NCI-H345 (cell line): ENCODE results near the gene PBX1.

ENCODE experiments used
- DNase-seq: peaks from one replicate; lab custom pipeline; 2025; lab: John Stamatoyannopoulos, UW

Gene PBX1

GRCh38 chr1:164759144-164759920 is 200.3 kb downstream of the PBX1 start:
- no peak for DNase-seq

- DNase-seq = no peak
Measured at GRCh38 chr1:164759979-164760469, 201.0 kb downstream of the PBX1 start.

- DNase-seq = no peak
Measured at GRCh38 chr1:164760569-164760968, 201.6 kb downstream of the PBX1 start.

- no peak for DNase-seq
Measured at GRCh38 chr1:164761009-164761408, 202.0 kb downstream of the PBX1 start.

GRCh38 chr1:164763098-164763497 is 204.1 kb downstream of the PBX1 start:
- no peak for DNase-seq

- no peak for DNase-seq
Measured at GRCh38 chr1:164764333-164764732, 205.3 kb downstream of the PBX1 start.

GRCh38 chr1:164765557-164765956 is 206.6 kb downstream of the PBX1 start:
- no peak for DNase-seq

GRCh38 chr1:164765992-164766720 is 207.2 kb downstream of the PBX1 start:
- no peak for DNase-seq

- no peak for DNase-seq
Measured at GRCh38 chr1:164767752-164768402, 208.9 kb downstream of the PBX1 start.

- no peak for DNase-seq
Measured at GRCh38 chr1:164768619-164769018, 209.6 kb downstream of the PBX1 start.

- no peak for DNase-seq
Measured at GRCh38 chr1:164769486-164770130, 210.6 kb downstream of the PBX1 start.

- DNase-seq = no peak
Measured at GRCh38 chr1:164770131-164770529, 211.1 kb downstream of the PBX1 start.

- no peak for DNase-seq
Measured at GRCh38 chr1:164771041-164771618, 212.1 kb downstream of the PBX1 start.

GRCh38 chr1:164771619-164772361 is 212.8 kb downstream of the PBX1 start:
- DNase-seq = no peak

- DNase-seq = peak; percentile 11
Measured at GRCh38 chr1:164772635-164773034, 213.7 kb downstream of the PBX1 start.

GRCh38 chr1:164773102-164773501 is 214.1 kb downstream of the PBX1 start:
- no peak for DNase-seq

- no peak for DNase-seq
Measured at GRCh38 chr1:164774413-164774812, 215.4 kb downstream of the PBX1 start.

GRCh38 chr1:164774819-164775654 is 216.1 kb downstream of the PBX1 start:
- no peak for DNase-seq

GRCh38 chr1:164777518-164777917 is 218.5 kb downstream of the PBX1 start:
- DNase-seq = no peak

GRCh38 chr1:164779376-164779775 is 220.4 kb downstream of the PBX1 start:
- DNase-seq = no peak
